IPS DF 4.7 (cell line): Measurements from ENCODE around the gene LRPAP1.
"Not testable (repeated sequence)": the region's sequence is repeated elsewhere in the genome, so short reads cannot be mapped to it uniquely, and the experiment has no call there.

ENCODE experiments used
- DNase-seq: peaks from one replicate; pipeline ENCODE4 v3.0.0-alpha.2; 2013; ENCODE audit warnings: low spot score; ENCODE audit errors: extremely low read depth

Gene LRPAP1

DNA sequence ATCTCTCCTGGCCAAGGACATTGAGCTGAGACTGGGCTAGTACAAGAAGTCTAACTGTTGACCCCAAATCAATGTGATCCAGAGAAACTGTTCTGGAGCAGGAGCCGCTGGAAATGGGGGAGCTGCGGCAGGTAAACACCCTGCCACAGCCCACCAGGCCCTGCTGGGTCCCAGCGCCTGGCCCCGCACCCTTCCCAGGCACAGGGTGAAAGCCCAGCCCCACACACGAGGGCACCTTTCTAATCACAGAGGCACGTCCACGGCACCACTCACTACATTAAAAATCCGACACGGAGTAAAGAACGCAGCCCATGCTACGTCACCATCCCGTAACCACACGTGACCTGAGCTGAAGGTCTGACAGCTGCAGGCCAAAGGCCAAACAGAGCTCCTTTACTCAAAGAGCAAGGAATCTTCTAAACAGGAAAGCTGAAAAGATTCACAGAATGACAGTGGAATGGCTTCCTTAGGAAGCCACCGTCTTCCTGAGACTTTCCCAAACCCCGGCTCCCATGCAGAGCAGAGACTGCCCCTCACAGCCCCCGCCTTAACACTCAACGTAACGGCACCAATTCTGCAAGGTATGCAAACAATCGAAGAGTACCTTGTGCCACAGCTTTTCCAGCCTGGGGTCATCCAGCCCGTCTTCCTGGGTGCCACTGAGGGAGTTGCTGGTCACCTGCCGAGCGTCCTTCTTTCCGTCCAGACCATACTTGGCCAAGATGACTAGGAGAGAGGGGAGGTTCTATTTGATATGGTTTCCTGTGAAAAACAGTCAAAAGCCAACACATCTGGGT lies 12.6 kb downstream of the LRPAP1 start:
- no peak for DNase-seq

DNA sequence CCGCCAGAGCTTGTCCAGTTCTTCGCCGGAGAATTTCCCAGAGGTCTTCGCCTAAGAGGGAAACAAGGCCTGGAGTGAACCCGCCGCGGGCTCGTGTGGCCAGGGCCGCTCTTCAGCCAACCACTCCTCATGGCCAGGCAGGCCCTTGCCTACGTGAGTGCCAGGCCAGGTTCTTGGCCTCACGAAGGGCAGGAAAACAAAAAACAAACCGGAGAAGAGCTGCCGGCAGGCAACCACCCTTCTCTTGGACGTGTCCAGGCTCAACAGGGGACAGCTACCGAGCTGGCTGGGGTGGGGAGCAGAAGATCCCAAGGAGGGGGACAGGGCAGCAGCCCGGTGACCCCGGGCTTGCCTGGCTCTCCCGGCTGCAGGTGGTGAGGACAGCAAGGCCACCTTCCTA lies 13.3 kb downstream of the LRPAP1 start:
- DNase-seq: no peak

DNA sequence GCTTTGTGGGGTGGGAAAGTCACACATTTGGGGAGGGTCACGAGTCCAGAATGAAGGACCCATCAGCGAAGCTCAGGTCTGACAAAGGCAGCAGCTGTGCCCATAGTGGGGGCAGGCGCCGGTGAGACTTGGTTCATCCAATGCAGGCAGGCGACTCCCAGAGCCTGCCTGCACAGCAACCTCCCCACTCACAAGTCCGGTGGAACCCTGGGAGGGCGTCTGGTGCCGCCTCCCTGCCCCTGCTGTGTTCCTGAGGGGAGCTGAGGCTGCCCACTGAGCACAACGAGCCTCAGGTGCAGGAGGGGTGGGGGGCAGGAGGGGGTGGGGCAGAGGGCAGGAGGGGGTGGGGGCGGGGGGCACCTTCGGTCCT lies 13.7 kb downstream of the LRPAP1 start:
- no peak for DNase-seq

DNA sequence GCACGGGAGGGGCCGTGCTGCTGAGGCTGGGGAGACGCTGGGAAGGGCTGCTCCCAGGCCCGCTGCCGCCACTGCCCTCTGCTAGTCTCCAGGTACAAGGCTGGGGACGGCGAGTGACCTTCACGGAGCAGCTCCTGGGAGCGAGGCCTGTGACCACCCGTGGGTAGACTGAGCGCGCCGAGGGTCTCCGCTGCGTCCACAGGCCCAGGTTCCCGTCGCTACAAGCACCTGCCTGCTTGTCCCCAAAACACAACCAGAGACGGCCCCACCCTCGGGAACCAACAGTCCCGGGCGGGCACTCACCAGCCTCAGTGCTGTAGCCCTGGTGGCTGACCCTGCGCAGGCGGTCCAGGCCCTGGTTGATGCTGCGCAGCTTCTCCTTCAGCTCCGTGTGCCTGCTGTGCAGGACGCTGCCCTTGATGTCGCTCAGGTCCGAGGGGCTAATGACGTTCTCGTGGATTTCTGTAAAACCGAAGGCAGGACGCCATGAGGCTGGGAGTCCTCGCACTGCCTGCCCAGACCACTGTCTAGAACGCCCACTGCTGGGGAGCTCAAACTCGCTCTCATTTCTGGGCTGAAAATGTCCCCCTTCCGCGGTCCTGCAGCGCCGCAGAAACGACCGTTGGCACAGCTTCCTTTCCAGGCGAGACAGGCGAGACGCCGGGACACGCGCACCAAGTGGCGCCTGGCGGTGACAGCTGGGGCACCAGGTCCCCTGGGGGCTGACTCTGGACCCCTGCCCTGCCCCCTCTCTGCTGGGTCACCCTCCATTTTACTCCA lies 14.3 kb downstream of the LRPAP1 start:
- DNase-seq: no peak

DNA sequence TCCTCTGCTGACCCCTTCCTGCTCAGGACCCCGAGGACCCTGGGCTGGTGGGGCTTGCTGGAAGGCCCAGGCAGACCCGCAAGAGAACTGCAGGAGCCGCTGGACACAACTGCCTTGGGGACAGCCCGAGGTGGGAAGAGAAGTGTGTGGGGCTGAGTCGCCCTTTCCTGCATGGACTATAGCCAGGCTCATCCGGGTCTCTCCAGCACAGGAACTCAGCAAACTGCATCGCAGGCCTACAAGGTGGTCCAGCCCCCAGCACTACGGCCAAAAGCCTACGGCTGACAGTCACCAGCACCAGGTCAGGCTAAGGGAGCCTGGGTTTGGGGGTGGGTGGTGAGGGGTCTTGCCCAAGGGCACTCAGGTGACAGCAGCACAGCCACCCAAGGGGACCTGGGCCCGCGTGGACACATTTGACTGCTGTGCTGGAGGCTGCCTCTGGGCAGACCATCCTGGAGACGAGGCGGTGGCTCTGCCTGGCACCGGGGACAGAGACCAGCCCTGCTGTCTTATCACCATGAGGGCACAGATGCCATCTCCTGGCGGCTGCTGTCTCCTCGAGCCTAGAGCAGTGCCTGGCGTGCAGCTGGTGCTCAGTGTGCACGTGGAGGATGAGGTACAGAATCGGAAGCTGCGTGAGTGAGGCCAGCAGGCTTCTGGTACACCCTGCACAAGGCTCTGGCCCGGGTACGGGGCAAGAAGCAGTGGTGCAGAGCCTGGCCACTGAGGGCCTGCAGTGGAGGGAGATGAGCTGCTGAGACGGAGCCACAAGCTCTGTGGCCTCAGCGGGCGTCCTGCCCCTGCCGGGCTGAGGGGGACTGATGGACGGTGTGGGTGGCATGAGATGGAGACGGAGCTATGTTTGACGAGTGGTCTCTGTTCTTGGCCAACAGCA lies 15.1 kb downstream of the LRPAP1 start:
- DNase-seq: no peak

DNA sequence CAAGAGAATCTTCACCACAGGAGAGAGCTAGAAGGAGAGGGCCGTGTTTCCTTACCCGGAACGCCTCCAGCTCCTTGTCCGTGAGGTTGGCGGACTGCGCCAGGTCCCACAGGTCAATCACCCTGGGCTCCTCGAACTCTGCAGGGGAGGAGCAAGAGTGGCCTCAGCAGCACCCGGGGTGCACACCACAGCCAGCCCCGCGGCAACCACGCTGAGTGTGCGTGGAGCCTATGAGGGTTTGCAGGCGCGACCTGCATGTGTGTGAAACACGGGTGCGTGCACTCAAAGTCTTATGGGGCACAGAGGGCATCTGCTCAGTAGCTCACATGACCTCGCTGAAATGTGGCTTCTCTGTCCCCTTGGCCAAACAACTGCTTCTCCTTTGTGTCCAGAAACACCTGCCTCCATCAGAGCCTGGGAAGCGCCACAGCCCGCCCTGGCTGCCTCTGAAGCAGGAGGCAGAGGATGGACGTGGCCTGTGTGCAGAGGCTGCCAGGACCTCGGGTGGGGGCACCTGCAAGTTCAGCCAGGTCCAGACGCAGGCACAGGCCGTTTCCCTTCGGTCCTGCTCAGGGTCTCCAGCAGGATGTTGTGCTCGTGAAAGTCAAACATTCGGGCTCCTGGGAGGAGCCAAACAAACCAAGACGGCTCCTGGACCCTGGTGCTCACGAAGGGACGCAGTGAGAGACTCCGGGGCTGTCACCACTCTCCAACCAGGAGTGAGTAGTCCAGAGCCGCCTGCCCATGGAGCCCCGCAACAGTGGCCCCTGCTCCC lies 16.0 kb downstream of the LRPAP1 start:
- DNase-seq: no peak

DNA sequence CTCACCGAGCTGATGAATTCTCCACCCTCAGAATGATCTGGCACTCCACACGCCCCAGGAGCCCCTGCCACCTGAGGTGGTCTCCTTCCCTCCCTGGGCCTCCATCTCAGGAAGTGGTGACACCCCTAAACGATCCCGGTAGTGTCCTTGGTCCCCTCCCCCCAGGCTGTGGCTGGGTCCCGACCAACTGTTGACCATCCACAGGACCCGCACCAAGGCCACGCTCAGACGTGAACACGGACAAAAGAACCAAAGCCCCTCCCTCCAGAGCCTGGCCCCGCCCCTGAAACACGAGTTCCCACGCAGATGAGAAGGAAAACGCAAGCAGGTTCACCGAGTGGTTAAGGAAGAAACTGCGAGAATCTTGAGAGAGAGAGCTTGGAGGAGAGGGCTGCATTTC lies 16.6 kb downstream of the LRPAP1 start:
- DNase-seq: no peak

DNA sequence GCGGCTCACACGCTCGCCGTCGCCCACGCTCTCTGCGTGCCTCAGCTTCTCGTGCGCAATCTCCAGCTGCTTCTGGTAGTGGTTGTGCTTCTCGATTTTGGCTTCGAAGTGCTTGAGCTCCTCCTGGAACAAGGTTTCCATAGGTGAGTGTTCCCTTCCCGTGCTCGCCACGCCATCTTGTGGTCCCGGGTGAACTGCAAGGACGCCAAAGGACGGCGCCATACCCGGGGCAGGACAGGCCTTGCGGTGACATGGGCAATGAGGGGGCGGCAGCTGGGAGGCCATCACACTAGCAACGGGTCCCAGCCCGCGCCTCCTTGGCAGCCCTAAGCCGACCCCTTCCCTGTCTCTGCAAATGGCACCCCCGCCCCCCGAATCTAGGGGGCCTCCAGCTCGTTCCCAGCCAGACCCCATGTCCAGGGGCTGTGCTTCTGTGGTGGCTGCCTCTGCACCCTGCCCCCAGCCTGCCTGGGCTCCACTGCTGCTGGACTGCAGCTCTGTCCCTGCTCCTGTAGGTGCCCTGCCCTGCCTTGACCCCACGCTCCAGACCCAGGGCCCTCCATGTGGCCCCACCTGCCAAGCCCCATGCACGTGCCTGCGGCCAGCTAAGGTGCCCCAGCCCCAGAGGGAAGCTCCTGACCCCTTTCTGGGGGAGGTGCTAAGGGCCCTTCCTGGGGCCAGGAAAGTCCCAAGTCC lies 17.3 kb downstream of the LRPAP1 start:
- no peak for DNase-seq

DNA sequence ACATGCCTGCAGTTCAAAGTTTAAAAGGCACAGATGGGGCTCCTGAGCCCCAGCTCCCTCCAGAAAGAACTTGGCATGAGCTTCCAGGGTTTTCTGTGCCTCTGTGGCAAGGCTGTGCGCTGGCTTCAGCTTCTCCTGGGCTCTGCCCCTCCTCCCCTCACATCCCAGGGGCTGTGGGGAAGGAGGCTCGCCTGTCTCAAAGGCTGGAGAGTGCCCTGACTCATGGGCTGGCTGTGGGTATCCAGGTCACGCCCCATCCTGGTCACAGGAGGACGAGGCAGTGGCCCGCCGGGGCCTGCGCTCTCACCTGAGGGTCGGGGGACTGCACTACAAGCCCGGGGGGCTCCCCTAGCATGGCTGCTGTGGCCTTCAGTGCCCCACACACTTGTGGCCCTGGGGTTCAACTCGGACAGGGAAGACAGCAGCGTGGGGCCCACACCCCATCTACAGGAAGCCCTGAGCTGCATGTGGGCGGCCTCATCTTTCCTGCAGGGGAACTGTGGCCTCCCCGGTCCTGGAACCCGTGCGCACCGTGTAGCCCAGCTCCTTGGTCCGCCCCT lies 17.9 kb downstream of the LRPAP1 start:
- DNase-seq: no peak

DNA sequence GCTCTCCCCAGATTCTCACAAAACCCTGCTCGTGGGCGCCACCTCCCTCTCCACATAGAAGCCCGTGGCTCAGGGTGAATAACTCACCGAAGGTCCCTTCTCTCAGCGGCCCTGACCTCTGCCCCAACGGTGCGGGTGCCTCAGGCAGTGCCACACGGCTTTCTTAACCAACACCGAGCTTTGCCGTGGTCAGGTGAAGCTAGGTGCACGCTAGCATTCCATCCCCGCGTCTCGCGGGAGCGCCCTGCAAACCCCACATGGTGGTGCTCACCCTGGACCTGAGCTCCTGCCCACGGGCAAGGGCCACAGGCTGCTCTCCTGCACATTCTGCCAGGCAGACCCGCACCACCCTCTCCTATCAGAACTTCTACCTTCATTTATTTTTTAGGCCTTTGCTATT lies 18.4 kb downstream of the LRPAP1 start:
- DNase-seq: no peak

DNA sequence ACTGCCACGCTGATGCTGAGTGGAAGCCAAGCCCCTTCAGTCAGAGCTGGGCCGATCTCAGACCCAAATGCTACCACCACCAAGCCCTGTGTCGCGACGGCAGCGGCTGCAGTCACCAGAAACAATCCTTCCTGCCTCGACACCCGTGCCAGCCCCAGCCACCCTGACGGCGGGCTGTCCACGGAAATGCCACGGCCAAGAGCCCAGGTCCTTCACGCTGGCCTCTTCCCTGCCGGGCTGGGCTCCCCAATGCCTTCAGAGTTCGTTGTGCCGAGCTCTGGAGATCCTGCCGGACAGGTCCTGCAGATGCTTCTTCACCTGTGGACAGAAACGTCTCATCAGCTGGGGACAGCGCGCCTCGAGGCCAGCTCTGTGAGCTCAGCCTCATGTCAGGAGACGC lies 19.5 kb downstream of the LRPAP1 start:
- DNase-seq: no peak

DNA sequence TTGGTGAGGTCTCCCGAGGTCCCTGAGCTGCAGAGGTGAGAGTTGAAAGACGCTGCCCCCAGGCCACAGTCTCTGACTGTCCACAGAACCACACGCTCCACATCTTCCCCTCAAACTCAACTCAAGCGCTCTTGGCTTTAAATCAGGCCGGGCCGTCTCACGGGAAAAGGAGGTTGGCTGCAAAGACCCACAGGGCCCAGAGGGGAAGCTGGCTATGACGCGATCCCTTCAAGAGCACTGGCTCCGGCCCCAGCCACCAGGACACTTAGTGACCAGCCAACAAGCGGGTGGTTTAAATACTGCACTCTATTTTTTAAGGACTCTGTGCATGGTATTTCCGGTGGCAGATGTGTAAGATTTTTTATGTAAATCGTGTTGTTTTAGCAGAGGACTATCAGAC lies 19.9 kb downstream of the LRPAP1 start:
- DNase-seq: no peak

DNA sequence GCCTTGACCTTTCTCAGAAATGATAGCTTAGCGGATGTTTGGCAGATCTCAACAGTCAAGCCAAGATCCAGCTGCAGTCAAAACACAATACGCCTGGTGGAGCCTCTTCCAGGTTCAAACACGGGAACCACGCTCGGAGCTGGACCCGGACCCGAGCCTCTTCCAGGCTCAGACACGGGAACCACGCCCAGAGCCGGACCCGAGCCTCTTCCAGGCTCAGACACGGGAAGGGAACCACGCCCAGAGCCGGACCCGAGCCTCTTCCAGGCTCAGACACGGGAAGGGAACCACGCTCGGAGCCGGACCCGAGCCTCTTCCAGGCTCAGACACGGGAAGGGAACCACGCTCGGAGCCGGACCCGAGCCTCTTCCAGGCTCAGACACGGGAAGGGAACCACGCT lies 20.6 kb downstream of the LRPAP1 start:
- not testable (repeated sequence) for DNase-seq

DNA sequence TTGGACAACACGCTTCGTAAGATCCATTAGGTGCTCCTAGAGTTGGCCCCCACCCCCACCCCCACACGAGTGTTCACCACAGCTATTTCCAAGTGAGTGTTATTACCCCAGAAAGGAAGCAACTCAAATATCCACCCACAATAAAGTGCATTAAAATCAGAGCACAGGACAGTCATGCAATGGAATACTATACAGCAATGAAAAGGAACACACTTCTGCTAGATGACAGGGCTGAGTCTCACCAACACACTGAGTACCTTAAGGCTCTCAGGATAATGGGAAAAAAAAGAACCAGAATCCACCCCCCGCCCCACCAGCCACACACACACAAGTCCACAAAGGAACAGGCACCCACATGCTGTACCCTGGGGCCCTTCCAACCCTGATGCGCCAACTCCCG lies 21.0 kb downstream of the LRPAP1 start:
- no peak for DNase-seq

DNA sequence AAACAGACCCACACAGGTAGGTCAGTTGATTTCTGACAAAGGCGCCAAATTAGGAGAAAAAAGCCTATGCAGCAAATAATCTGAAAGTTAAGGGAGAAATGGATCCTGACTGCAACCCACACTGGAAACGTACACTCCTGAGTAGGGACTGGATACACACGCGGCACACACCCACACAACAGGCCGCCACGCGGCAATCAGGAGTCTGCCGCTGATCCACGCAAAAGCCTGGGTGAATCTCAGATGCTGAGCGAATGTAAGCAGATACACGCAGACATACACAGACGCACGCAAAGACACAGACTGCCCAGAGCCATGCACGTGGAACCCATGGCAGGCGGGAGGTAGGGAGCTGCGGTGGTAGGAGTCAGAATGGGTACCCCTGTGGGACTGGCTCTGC lies 21.7 kb downstream of the LRPAP1 start:
- DNase-seq: no peak

DNA sequence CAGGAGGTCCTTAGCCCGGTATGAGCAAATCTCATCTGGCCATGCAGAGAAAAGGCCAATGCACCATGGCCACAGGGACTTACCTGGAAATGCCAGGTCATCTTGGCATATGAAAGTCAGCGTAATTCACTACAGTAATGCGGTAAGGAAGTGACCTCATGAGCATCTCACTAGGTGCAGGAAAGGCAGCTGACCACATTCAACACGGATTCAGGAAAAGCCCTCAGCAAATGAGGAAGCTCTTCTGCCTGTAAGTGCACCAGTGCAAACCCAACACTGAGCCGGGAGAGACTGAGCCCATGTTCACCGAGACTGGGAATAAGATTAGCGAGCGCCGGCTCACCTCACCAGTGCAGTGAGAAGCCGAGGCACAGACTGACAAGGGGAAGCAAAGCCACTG lies 23.7 kb downstream of the LRPAP1 start:
- DNase-seq: no peak

DNA sequence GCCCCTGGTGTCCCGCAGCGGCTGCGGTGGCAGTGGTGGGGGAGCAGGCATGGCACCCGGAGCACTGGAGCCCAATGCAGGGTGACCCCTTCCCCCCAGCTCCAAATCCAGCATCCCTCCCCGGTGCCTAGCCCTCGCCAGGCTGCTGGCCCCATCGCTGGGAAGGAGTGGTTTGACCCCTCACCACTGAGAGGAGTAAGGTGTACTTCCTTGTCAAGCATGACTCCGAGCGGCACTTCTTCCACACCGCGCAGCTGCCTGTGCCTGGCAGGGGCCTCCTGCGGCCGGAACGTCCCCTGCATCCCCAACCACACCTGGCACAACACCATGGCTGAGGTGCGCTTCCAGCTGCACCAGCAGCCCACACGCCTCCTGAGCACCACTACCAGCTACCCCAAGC lies 27.0 kb downstream of the LRPAP1 start:
- no peak for DNase-seq

DNA sequence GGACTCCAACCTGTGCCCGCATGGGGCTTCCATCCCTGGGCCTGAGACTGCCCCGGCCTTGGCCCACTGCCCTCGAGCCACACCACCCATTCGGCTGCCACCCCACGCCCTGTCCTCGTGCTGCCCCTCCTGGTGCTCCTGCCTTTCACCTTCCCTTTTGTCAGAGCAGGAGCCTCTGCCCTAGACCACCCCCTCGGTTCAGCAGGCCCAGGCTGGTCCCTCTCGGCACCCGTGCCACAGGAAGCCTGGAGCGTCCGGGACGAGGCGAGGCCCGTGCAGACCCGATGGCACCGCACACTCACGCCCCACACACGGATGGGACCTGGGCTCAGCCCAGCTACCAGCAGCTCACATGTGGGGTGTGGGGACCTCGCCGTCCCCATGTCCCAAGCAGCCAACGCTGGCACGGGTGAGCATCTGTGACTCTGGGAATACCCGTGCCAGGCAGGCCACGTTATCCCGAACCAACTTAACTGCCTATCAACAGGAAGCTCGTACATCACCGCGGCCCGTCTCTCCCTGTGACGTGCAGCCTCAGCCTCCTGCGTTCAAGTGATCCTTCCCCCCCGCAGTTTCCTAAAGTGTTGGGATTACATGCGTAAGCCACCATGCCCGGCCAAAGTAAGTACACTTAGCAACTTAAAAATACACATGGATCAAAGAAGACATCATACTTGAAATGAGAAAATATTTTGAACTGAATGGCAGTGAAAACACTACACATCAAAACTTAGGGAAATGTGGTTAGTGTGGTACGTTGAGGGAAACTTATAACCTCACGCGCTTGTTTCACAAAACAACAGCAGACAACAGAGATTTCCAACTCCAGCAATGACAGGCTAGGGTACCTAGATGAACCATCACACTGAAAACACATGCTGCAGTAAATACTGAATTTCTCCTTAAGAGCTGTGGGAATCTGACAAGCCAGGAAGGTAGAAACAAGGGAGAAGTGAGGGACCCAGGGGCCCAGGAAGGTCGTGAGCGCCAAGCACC lies 29.0 kb downstream of the LRPAP1 start:
- no peak for DNase-seq

DNA sequence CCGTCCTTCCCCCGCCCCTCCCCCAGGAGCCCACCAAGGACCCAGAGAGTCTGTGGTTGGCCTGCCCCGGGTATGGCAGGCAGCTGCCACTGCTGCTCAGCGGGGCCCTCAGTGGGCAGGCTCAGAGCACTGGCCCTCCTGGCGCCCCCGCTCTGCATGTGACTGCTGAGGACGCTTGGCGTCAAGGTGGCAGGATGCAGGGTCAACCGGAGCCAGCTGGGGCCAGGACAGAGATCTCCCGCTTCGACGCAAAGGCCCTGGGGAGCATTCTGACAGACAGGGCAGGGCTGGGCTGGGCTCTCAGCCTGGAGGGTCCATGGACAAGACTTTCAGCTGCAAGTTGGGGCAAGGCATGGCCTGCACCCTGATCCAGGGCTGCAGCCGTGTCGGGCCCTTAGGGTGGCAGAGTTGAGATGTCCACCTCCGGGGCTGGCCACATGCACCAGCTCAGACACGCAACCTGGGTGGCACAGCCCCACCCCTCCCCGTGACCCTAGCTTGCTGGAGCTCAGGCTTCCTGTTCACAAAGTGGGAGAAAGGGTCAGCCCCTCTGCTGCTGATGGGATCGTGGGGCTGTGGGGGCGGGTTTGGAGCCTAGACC lies 30.3 kb downstream of the LRPAP1 start:
- no peak for DNase-seq
